HUES48 (cell line): ENCODE results near the gene GPSM1.
"Not testable (repeated sequence)": the region's sequence is repeated elsewhere in the genome, so short reads cannot be mapped to it uniquely, and the experiment has no call there.

Experiments
- H3K27ac ChIP-seq: one replicate; pipeline ENCODE4 v1.7.0; 2013; ENCODE audit warnings: low read depth, low read length, inconsistent platforms
- H3K27me3 ChIP-seq: 2 replicates; pipeline ENCODE4 v1.6.1; 2013; ENCODE audit warnings: mild to moderate bottlenecking, low read length; ENCODE audit not compliant: control insufficient read depth, insufficient read depth
- H3K36me3 ChIP-seq: 2 replicates; pipeline ENCODE4 v1.6.1; 2013; ENCODE audit warnings: low read length; ENCODE audit not compliant: control insufficient read depth, insufficient read depth
- H3K4me1 ChIP-seq: 2 replicates; pipeline ENCODE4 v1.6.1; 2013; ENCODE audit warnings: mild to moderate bottlenecking, low read length; ENCODE audit not compliant: control insufficient read depth, insufficient read depth
- H3K4me3 ChIP-seq: 2 replicates; pipeline ENCODE4 v1.5.1; 2013; ENCODE audit warnings: mild to moderate bottlenecking, low read depth, low read length
- H3K9ac ChIP-seq: 2 replicates; pipeline ENCODE4 v1.6.1; 2013; ENCODE audit warnings: mild to moderate bottlenecking, low read depth, low read length, moderate library complexity
- H3K9me3 ChIP-seq: 2 replicates; pipeline ENCODE4 v1.6.1; 2013; ENCODE audit warnings: low read length; ENCODE audit not compliant: control insufficient read depth, insufficient read depth

Gene GPSM1

DNA sequence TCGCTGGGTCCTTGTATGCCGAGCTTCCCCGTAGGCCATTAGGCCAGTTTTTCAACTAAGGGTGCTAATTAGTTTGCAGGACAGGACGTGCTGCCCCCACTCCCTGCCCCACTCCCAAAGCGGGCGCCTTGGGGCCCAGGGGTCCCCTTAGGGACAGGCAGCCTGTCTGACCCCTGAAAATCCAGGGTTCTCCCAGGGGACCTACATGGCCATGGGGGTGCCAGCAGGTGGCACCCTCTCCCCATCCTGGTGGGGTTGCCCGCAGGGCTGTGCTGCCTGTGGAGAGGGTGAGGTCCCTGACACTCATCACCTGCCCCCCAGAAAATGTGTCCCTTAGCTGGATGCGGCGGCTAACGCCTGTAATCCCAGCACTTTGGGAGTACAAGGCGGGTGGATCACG lies 14.9 kb upstream of the GPSM1 start:
- Histone ChIP-seq H3K4me3 (no peak overlapping the region), H3K27me3 (no peaks in the 10 kb centered on the region), H3K27ac (no peak overlapping the region), H3K9me3 (peaks cover 15% of the 10 kb centered on the region), H3K9ac (no peak overlapping the region), H3K36me3 (no peaks in the 10 kb centered on the region), H3K4me1 (no peaks in the 10 kb centered on the region)

DNA sequence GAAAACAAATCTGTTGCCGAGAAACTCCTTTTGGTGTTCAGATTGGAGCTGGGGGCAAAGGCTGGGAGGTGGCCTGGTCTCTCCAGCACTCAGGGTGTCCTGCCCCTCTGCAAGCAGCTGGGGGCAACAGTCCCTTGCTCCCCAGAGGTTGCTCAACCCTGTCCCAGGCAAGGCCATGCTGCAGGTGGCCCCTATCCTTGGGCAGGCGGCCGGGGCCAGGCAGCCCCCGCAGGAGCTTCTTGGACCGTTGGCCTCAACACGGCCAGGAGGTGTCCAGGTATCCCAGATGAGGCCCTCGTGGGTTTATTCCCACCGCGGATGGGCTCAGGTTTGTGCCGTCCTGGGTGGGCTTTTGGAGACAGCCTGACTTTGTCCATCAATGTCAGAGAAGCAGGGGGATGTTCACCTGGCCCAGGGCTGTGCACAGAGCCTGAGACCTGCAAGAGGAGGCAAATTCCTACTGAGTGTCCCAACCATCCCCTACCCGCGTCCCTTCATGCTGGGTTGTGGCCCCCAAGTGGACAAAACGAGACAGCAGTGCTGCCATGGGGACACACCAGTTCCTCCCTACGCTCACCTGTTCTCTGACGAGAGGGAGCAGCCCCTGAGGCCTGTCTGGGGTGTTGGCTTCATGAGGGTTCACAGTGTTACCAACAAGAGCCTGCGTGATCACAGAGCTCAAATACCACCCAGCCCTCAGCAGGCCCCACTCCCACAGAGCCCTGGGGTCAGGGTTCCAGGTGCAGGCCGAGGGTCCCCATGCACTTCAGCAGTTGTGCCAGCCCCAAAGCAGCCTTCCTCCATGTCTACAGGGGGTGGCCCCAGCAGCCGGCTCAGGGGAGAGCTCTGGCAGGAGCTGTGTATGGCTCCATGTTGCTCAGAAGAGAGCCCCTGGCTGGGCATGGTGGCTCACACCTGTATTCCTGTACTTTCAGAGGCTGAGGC lies 14.0 kb upstream of the GPSM1 start:
- Histone ChIP-seq H3K9ac (no peak overlapping the region), H3K9me3 (peaks cover 12% of the 10 kb centered on the region), H3K36me3 (no peaks in the 10 kb centered on the region), H3K27ac (no peak overlapping the region), H3K4me1 (no peaks in the 10 kb centered on the region), H3K4me3 (no peak overlapping the region), H3K27me3 (no peaks in the 10 kb centered on the region)

- H3K9me3 ChIP-seq, result peaks cover 12% of the 10 kb centered on the region
- H3K4me1 ChIP-seq, result no peaks in the 10 kb centered on the region
- no peak overlapping the region for H3K9ac ChIP-seq
- H3K4me3 ChIP-seq, result no peak overlapping the region
- no peak overlapping the region for H3K27ac ChIP-seq
- no peaks in the 10 kb centered on the region for H3K36me3 ChIP-seq
- no peaks in the 10 kb centered on the region for H3K27me3 ChIP-seq
These were observed 13.3 kb upstream of the GPSM1 start for GRCh38 chr9:136314056-136314416.

DNA sequence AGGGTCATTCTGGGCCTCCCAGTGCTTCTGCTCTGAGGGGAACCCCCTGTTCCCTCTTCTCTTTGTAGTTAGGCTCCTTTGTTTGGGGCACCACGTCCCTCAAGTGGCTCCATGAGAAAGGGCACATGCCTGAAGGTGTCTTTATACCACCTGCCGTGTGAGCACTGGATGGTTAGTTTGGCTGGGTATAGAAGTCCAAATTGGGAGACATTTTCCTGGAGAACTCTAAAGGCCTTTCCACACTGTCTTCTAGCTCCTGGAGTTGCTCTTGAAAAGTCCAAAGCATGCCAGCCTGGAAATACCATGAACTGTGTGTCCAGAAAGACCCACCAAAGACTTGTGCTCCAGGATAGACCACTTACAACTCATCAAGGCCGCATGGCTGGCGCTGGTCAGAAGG lies 12.4 kb upstream of the GPSM1 start:
- Histone ChIP-seq H3K4me1 (no peaks in the 10 kb centered on the region), H3K27me3 (no peaks in the 10 kb centered on the region), H3K9me3 (peaks cover 12% of the 10 kb centered on the region), H3K36me3 (no peaks in the 10 kb centered on the region), H3K4me3 (no peak overlapping the region), H3K9ac (no peak overlapping the region), H3K27ac (no peak overlapping the region)

DNA sequence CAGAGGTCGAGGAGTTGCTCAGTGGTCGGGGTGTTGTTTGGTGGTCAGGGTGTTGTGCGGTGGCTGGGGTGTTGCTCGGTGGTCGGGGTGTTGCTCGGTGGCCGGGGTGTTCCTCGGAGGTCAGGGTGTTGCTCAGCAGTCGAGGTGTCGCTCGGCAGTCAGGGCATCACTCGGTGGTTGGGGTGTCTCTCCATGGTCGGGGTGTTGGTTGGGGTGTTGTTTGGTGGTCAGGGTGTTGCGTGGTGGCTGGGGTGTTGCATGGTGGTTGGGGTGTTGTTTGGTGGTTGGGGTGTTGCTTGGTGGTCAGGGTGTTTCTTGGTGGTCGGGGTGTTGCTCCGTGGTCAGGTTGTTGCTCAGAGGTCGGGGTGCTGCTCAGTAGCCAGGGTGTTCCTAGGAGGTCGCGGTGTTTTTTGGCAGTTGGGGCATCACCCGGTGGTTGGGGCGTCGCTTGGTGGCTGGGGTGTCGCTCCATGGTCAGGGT lies 11.0 kb upstream of the GPSM1 start:
- Histone ChIP-seq H3K4me1 (no peaks in the 10 kb centered on the region), H3K36me3 (no peaks in the 10 kb centered on the region), H3K27ac (no peak overlapping the region), H3K4me3 (no peak overlapping the region), H3K9ac (no peak overlapping the region), H3K27me3 (no peaks in the 10 kb centered on the region), H3K9me3 (peaks cover 12% of the 10 kb centered on the region)

DNA sequence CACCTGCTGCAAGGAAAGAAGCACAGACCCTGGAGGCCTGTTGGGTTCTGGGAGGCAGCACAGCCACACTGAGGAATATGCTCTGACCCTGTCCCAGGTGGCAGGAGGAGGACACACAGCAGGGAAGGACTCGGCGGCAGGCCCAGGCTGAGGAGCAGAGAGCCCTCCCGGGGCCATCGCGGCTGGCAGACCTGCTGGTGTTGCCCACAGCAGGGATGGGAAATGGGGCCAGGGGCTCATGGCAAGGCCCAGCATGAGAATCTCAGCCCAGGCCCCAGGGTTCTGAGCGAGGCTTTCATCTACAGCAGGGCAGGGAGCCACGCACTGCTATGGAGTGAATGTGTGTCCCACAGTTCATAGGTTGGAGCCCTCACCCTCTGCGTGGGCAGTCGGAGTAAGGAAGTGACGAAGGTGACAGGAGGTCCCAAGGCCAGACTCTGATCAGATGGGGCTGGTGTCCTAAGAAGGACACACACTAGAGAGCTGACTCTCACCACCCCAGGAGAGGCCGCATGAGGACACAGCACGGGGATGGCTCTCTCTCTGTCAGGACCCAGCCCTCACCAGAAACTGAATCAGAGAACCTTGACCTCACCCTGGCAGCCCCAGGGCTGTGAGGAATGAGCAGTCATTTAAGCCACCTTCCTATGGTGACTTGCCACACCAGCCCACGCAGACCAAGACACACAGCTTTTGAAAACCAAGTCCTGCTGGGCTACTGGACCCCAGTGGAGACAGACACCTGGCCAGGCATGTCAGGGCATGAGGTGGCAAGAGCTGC lies 10.3 kb upstream of the GPSM1 start:
- Histone ChIP-seq H3K27me3 (no peaks in the 10 kb centered on the region), H3K27ac (no peak overlapping the region), H3K4me3 (no peak overlapping the region)

DNA sequence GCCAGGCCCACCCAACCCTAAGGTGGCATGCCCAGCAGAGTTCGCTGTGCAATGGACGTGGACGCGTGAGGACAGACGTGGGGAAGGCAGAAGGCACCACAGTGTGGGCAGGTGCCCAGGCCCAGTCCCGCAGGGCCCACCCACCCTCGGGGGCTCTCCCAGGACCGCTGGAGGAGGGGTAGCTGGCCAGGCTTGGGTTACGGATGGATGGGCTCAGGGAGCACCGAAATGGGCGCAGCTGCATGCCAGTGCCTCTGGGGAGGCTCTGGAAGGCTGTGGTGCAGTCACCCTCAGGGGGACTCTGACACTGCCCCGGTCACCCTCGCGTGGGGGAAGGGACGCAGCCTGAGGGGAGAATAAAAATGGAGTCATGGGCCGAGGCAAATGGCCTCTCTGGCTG lies 9.6 kb upstream of the GPSM1 start:
- Histone ChIP-seq H3K36me3 (no peaks in the 10 kb centered on the region), H3K9me3 (peaks cover 12% of the 10 kb centered on the region), H3K27ac (no peak overlapping the region), H3K27me3 (no peaks in the 10 kb centered on the region), H3K4me3 (no peak overlapping the region), H3K4me1 (no peaks in the 10 kb centered on the region), H3K9ac (no peak overlapping the region)

More for the DNA sequence above, 10.3 kb upstream of the GPSM1 start:
- no peaks in the 10 kb centered on the region for H3K4me1 ChIP-seq
- H3K36me3 ChIP-seq, result no peaks in the 10 kb centered on the region
- no peak overlapping the region for H3K9ac ChIP-seq
- peaks cover 12% of the 10 kb centered on the region for H3K9me3 ChIP-seq

- Histone ChIP-seq H3K27me3 (no peaks in the 10 kb centered on the region), H3K9ac (no peak overlapping the region), H3K4me1 (no peaks in the 10 kb centered on the region)
These were observed 9.1 kb upstream of the GPSM1 start for GRCh38 chr9:136318111-136318775.

DNA sequence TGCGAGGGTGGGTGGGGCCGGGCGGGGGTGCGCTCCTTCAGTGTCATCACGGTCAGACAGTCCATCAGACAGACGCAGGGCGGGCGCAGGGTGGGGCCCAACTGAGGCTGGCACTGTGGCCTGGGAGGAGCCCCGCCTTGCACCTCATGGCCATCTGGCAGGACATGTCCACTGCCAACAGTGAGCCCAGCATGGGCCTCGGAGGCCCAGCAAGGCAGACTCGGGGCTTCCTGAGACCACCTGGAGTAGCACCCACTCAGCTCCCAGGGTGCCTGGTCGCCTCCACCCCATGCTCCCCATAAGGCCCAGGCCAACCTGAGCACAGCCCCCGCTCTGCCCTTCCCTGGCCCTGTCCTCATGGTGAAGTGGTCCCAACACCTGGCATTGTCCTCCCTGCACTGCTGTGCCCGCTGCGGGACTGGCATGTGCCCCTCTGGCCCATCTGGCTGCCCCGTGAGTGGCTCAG lies 8.5 kb upstream of the GPSM1 start:
- no peaks in the 10 kb centered on the region for H3K4me1 ChIP-seq
- H3K27me3 ChIP-seq, result no peaks in the 10 kb centered on the region

More at GRCh38 chr9:136318111-136318775, 9.1 kb upstream of the GPSM1 start:
- Histone ChIP-seq H3K9me3 (peaks cover 12% of the 10 kb centered on the region), H3K27ac (no peak overlapping the region), H3K36me3 (no peaks in the 10 kb centered on the region), H3K4me3 (no peak overlapping the region)

GRCh38 chr9:136319244-136319643 lies 8.1 kb upstream of the GPSM1 start:
- H3K4me3 ChIP-seq, H3K36me3 ChIP-seq, H3K9ac ChIP-seq, H3K27ac ChIP-seq, H3K27me3 ChIP-seq, H3K4me1 ChIP-seq: not testable (repeated sequence)
- H3K9me3 ChIP-seq, result peaks cover 12% of the 10 kb centered on the region

More for the DNA sequence above, 8.5 kb upstream of the GPSM1 start:
- Histone ChIP-seq H3K9me3 (peaks cover 12% of the 10 kb centered on the region), H3K27ac (no peak overlapping the region), H3K4me3 (no peak overlapping the region), H3K36me3 (no peaks in the 10 kb centered on the region), H3K9ac (no peak overlapping the region)
